GM18507 (cell line): ENCODE measurements around the gene WFDC11.

Experiments
- DNase-seq: peaks from one replicate; pipeline ENCODE4 v3.0.0; 2011; ENCODE audit warnings: low read depth; ENCODE audit not compliant: insufficient read length; ENCODE audit errors: extremely low spot score
- FAIRE-seq: peaks from 2 replicates; lab custom pipeline; 2011; peaks lifted over from hg19 to GRCh38; lab: Jason Lieb, UNC

WFDC11 gene

DNA sequence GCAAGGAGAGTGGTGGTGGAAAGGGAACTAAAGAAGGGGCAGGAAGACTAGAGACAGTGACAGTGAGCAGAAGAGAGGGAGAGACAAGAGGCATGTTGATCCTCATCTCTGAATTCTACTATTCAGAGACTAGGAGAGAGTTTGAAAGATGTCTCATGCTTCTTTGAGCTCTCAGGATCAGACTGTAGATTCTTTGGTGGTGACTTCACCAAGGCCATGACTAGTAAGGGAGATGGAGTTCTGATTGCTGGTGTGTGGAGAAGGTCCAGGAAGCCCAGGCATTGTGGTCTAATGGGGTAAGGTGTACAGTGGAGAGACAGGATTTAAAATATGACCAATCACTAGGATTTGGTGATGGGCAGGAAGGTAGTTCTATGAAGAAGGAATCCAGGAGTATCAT lies 39.7 kb downstream of the WFDC11 start:
- FAIRE-seq (no peak), DNase-seq (no peak)

- peak; percentile 89 for FAIRE-seq
Observed at GRCh38 chr20:45629496-45630100, 40.4 kb downstream of the WFDC11 start, which contains the start of gene WFDC10A. TSS of gene WFDC10A (plus strand) at chr20:45629739. CDS start at chr20:45629814, 75 bp downstream.

DNA sequence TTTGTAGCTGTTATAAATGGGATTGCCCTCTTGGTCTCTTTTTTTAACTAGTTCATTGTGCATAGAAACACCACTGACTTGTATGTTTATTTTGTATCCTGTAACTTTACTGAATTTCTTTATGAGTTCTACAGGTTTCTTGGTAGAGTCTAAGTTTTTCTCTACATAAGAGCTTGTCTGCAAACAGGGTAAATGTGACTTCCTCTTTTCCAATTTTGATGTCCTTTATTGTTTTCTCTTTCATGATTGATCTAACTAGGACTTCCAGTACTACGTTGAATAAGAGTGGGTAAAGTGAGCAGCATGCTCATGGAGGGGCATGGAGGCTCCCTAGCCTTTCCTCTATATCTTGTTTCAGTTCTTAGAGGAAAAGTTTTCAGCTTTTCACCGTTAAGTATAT lies 43.5 kb downstream of the WFDC11 start:
- FAIRE-seq: no peak
- no peak for DNase-seq

More at GRCh38 chr20:45629496-45630100, 40.4 kb downstream of the WFDC11 start, which contains the start of gene WFDC10A:
- peak; percentile 12 for DNase-seq

DNA sequence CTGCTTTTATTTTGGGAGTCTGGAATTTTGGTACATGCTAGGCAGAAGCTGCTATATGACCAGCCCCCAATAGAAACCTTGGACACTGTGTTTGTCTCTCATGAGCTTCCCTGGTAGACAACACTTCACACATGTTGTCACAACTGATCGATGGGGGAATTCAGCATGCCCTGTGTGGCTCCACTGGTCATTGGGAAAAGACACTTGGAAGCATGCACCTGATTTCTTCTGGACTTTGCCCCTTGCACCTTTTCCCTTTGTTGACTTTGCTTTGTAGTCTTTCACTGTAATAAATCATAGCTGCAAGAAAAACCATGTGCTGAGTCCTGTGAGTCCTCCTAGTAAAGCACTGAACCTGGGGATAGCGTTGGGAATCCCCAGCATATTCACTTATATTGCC lies 48.4 kb downstream of the WFDC11 start:
- DNase-seq: no peak
- no peak for FAIRE-seq

- no peak for FAIRE-seq
- DNase-seq: no peak
Observed at GRCh38 chr20:45617591-45617990, 52.4 kb downstream of the WFDC11 start.

DNA sequence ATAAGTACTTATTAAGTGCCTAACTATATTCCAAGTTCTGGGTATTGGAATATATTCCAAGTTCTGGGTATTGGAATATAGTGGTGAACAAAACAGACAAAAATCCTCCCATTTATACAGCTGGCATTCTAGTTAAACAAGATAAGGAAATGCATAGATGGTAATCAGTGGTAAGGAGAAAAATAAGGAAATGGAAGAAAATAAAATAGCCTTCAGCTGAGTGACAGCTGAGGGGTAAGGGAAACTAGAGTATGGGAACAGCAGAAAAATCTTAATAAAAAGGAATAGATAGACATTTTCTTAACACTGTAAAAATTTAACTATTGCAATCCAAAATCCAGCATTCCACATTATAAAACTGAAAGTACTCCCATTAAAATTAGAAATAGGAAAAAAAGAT lies 57.7 kb downstream of the WFDC11 start:
- no peak for DNase-seq
- no peak for FAIRE-seq

GRCh38 chr20:45611054-45611453 lies 59.0 kb downstream of the WFDC11 start:
- DNase-seq: no peak
- FAIRE-seq: no peak

DNA sequence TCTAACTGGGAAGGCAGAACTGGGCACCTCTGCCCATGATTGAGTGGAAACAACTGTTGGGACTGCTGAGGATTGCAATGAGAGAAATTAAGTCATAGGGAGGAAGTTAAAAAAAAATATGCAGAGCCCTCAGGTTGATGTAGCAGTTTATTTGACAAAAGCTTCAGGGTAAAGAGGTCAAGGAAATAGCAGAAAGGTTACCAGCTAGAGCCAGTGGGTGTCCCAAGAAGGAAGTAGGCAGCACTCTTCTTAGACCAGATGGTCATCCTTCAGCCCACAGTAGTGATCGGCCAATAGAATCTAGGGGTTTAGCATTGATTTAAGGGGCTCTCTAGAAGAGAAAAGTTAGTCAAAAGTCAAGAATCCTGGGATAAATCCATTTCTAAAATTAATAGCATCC lies 62.2 kb downstream of the WFDC11 start:
- FAIRE-seq (no peak), DNase-seq (no peak)
